Neuronal stem cell (in vitro differentiated cells): ENCODE data around the gene SSB.
"Not testable (repeated sequence)": the region's sequence is repeated elsewhere in the genome, so short reads cannot be mapped to it uniquely, and the experiment has no call there.

Experiments used
- DNase-seq: peaks from one replicate; pipeline ENCODE4 v3.0.0-alpha.2; 2013; ENCODE audit warnings: low spot score
- H2AFZ ChIP-seq: one replicate; pipeline ENCODE4 v1.6.1; 2013; ENCODE audit warnings: mild to moderate bottlenecking, low read length, inconsistent platforms
- H2AK5ac ChIP-seq: 2 replicates; pipeline ENCODE4 v1.6.1; 2013; ENCODE audit warnings: low read depth, mild to moderate bottlenecking, inconsistent platforms, low read length, moderate library complexity, mixed read lengths
- H2BK120ac ChIP-seq: 2 replicates; pipeline ENCODE4 v1.6.1; 2013; ENCODE audit warnings: low read depth, mild to moderate bottlenecking, inconsistent platforms, low read length, moderate library complexity, mixed read lengths
- H2BK12ac ChIP-seq: one replicate; pipeline ENCODE4 v1.6.1; 2013; ENCODE audit warnings: low read length, inconsistent platforms
- H2BK15ac ChIP-seq: 2 replicates; pipeline ENCODE4 v1.6.1; 2013; ENCODE audit warnings: mild to moderate bottlenecking, low read length, inconsistent platforms, mixed read lengths
- H2BK5ac ChIP-seq: one replicate; pipeline ENCODE4 v1.6.1; 2013; ENCODE audit warnings: inconsistent platforms, mild to moderate bottlenecking, low read length, moderate library complexity
- H3K14ac ChIP-seq: one replicate; pipeline ENCODE4 v1.6.1; 2013; ENCODE audit warnings: low read length, inconsistent platforms
- H3K18ac ChIP-seq: 2 replicates; pipeline ENCODE4 v1.6.1; 2013; ENCODE audit warnings: low read length, inconsistent platforms
- H3K23ac ChIP-seq: 2 replicates; pipeline ENCODE4 v1.6.1; 2013; ENCODE audit warnings: low read depth, mild to moderate bottlenecking, mixed read lengths, low read length, inconsistent platforms; ENCODE audit not compliant: poor library complexity
- H3K27ac ChIP-seq: replicated peaks from 3 replicates; pipeline ENCODE4 v1.5.1; 2013; ENCODE audit warnings: low read length, inconsistent platforms
- H3K27me3 ChIP-seq, 3 experiments: 2 replicates each; pipeline ENCODE4 v1.6.1; 2013; ENCODE audit warnings: low read length in 3 of 3, mild to moderate bottlenecking in 2 of 3, inconsistent platforms in 1 of 3, low read depth in 1 of 3, mixed read lengths in 1 of 3, moderate library complexity in 1 of 3; ENCODE audit not compliant: control insufficient read depth in 3 of 3, insufficient read depth in 3 of 3
- H3K36me3 ChIP-seq, 2 donors: replicated peaks in 1 of 2; 2 replicates each; pipeline ENCODE4 v1.6.1; 2013; ENCODE audit warnings: low read length in 2 of 2; ENCODE audit not compliant: control insufficient read depth in 2 of 2, insufficient read depth in 2 of 2
- H3K4ac ChIP-seq: 2 replicates; pipeline ENCODE4 v1.6.1; 2013; ENCODE audit warnings: inconsistent platforms, mild to moderate bottlenecking, low read length, moderate library complexity
- H3K4me1 ChIP-seq, 2 donors: 1 replicate in 1 of 2; 2 replicates in 1 of 2; pipeline ENCODE4 v1.6.1; 2013; ENCODE audit warnings: low read length in 2 of 2, low read depth in 1 of 2; ENCODE audit not compliant: control insufficient read depth in 2 of 2, insufficient read depth in 1 of 2
- H3K4me2 ChIP-seq: one replicate; pipeline ENCODE4 v1.6.1; 2013; ENCODE audit warnings: mild to moderate bottlenecking, low read length, inconsistent platforms; ENCODE audit not compliant: insufficient read depth, poor library complexity, severe bottlenecking
- H3K4me3 ChIP-seq, 2 donors: 2 replicates each; pipeline ENCODE4 v1.5.1; 2013; ENCODE audit warnings: low read length in 2 of 2, mild to moderate bottlenecking in 2 of 2, inconsistent platforms in 1 of 2, moderate library complexity in 1 of 2
- H3K79me1 ChIP-seq: one replicate; pipeline ENCODE4 v1.6.1; 2013; ENCODE audit warnings: low read depth, mild to moderate bottlenecking, inconsistent platforms, low read length, moderate library complexity
- H3K9ac ChIP-seq: one replicate; pipeline ENCODE4 v1.6.1; 2013; ENCODE audit warnings: mild to moderate bottlenecking, low read depth, low read length, inconsistent platforms; ENCODE audit not compliant: poor library complexity
- H3K9me3 ChIP-seq, 2 donors: replicated peaks in 1 of 2; 2 replicates each; pipeline versions ENCODE3 to v1.6.1; 2013; ENCODE audit warnings: low read length in 2 of 2, mild to moderate bottlenecking in 2 of 2, inconsistent platforms in 1 of 2, low read depth in 1 of 2, mixed read lengths in 1 of 2, moderate library complexity in 1 of 2; ENCODE audit not compliant: control insufficient read depth in 2 of 2, insufficient read depth in 1 of 2
- H4K8ac ChIP-seq: one replicate; pipeline ENCODE4 v1.6.1; 2013; ENCODE audit warnings: low read depth, mild to moderate bottlenecking, inconsistent platforms, low read length, moderate library complexity
- H4K91ac ChIP-seq: one replicate; pipeline ENCODE4 v1.6.1; 2013; ENCODE audit warnings: low read length, low read depth, mild to moderate bottlenecking, inconsistent platforms; ENCODE audit not compliant: poor library complexity
- WGBS, 2 donors: extraction: QIAGEN DNeasy Blood & Tissue Kit; methylation state at CpG; one replicate each; pipeline ENCODE4 v1.1.7; 2013; ENCODE audit warnings: missing lambda C conversion rate in 2 of 2, mixed read lengths in 1 of 2; ENCODE audit not compliant: insufficient read length in 2 of 2, insufficient replicate concordance in 1 of 2; ENCODE audit errors: extremely low coverage in 2 of 2; 5-methylcytosine and 5-hydroxymethylcytosine counted together

The SSB gene

DNA sequence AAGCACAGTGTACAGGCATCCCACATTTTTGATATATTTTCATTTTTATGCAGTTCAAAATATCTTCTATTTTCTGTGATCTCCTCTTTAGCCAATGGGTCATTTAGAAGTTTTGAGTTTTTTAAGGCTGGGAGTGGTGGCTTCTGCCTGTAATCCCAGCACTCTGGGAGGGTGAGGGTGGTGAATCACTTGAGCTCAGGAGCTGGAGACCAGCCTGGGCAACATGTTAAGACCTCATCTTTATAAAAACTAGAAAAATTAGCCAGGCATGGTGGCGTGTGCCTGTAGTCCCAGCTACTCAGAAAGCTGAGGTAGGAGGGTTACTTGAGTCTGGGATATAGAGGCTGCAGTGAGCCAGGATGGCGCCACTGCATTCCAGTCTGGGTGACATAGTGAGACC, 46.3 kb downstream of the SSB start:
- Histone ChIP-seq H2AK5ac (no peak overlapping the region), H2BK15ac (no peak overlapping the region)

DNA sequence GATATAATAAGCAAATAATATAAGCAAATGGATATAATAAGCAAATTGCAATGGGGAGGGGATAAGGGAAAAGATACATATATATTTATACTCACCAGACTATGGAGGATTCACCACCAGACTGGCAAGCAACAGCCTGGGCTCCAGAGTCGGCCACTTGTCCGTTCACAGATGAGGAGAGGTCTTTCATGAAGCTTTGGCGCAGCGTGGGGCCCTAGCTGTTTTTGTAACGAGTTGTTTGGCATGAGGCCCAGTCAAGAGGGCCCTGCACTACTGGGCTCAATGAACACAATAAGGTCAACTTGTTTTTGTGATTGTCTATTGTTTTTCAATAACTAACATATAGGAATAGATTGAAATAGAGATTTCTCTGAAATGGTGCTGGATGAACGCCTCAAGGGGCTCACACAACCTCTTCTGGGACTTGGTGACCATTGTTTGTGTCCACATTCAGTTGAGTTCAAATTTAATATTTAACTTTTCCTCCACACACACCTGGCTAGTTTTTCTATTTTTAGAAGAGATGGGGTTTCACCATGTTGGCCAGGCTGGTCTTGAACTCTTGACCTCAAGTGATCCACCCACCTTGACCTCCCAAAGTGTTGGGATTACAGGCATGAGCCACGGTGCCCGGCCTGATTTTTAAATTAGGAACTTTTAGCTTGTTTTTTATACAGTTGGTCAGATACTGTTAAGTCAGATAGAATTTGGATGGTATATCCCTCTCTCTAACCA, 50.5 kb downstream of the SSB start:
- H4K8ac ChIP-seq, H3K9ac ChIP-seq, H2BK5ac ChIP-seq, H3K27me3 ChIP-seq, H3K4me3 ChIP-seq, H3K14ac ChIP-seq, H2BK12ac ChIP-seq, H3K18ac ChIP-seq, H4K91ac ChIP-seq, H3K4me2 ChIP-seq, H2AK5ac ChIP-seq, H3K9me3 ChIP-seq, H3K36me3 ChIP-seq, H2BK120ac ChIP-seq, H3K79me1 ChIP-seq, H2BK15ac ChIP-seq, H3K27ac ChIP-seq, H2AFZ ChIP-seq, H3K4ac ChIP-seq, H3K4me1 ChIP-seq, H3K23ac ChIP-seq, DNase-seq: not testable (repeated sequence)
- no CpG with 5 or more reads among the region's 8 CpGs for WGBS, 2 donors

More for the DNA sequence above, 46.3 kb downstream of the SSB start:
- Histone ChIP-seq H3K27ac (no peak overlapping the region), H3K4me1 (no peaks in the 10 kb centered on the region), H3K27me3 (no peaks in the 10 kb centered on the region), H3K79me1 (peaks cover 2% of the 10 kb centered on the region), H3K4ac (no peak overlapping the region), H2BK5ac (no peak overlapping the region), H4K8ac (no peak overlapping the region), H3K18ac (no peak overlapping the region), H3K9me3 (peaks cover 4 to 6% of the 10 kb centered on the region in 2 donors), H3K4me2 (no peak overlapping the region), H3K4me3 (no peak overlapping the region), H3K23ac (no peak overlapping the region), H2BK120ac (no peak overlapping the region), H3K14ac (no peak overlapping the region), H2AFZ (no peak overlapping the region), H2BK12ac (no peak overlapping the region), H3K36me3 (peaks cover 0 to 11% of the 10 kb centered on the region in 2 donors), H4K91ac (no peak overlapping the region), H3K9ac (no peak overlapping the region)
- WGBS, 2 donors, result no CpG with 5 or more reads among the region's 2 CpGs
- no peak for DNase-seq

DNA sequence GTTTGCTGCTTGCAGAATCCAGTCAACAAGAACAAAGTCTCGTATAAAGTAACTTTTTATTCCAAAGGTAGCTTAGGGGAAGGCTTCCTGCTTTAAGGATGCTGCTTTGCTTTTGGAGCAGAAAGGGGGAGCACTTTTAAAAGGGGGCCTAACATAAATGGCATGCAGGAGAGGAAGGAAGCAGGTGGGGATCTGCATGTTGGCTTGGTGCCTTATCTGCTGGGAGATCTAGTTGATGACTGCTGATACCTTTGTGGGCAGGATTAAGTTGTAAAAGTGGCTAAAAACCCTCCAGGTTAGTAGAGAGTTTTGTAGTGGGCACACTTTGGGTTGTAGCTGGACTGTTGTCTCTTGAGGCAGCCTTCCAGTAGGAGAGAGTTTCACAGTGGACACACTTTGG, 51.0 kb downstream of the SSB start:
- H3K27ac ChIP-seq, result no peak overlapping the region

DNA sequence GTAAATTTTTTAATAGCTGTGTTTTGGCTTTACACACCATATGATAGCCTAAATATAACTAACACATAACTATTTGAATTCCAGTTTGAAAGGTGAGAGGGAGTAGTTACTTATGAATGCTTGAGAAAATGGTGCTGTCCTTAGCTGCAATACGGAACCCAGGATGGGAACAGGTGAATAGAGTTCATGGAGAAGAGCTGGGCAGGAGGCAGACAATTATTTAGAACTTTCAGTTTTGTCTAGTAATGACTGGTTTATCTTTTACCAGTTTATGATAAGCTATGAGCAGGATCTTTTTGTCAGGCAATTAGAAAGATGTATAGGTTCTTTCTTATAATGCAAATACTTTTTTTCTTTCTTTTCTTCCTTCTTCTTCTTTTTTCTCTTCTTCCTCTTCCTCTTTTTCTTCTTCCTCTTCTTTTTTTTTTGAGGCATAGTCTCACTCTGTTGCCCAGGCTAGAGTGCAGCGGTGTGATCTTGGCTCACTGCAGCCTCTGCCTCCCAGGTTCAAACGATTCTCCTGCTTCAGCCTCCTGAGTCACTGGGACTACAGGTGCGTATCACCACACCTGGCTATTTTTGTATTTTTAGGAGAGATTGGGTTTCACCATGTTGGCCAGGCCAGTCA, 54.5 kb downstream of the SSB start:
- Histone ChIP-seq H3K14ac (no peak overlapping the region), H3K9ac (no peak overlapping the region), H3K79me1 (no peaks in the 10 kb centered on the region), H3K18ac (no peak overlapping the region), H3K4ac (no peak overlapping the region), H2BK5ac (no peak overlapping the region), H2AK5ac (no peak overlapping the region), H3K23ac (no peak overlapping the region), H2BK120ac (no peak overlapping the region), H3K4me1 (no peaks in the 10 kb centered on the region), H2AFZ (no peak overlapping the region), H4K91ac (no peak overlapping the region), H2BK15ac (no peak overlapping the region), H4K8ac (no peak overlapping the region), H3K27ac (no peak overlapping the region), H3K36me3 (peaks cover 0 to 3% of the 10 kb centered on the region in 2 donors), H3K9me3 (peaks cover 2 to 4% of the 10 kb centered on the region in 2 donors), H2BK12ac (no peak overlapping the region), H3K27me3 (no peaks in the 10 kb centered on the region), H3K4me3 (no peak overlapping the region), H3K4me2 (no peak overlapping the region)
- DNase-seq, result no peak
- no CpG with 5 or more reads among the region's 4 CpGs for WGBS, 2 donors

More for the DNA sequence above, 51.0 kb downstream of the SSB start:
- Histone ChIP-seq H4K91ac (no peak overlapping the region), H3K4me2 (no peak overlapping the region), H3K18ac (no peak overlapping the region), H3K4ac (no peak overlapping the region), H3K79me1 (no peaks in the 10 kb centered on the region), H4K8ac (no peak overlapping the region), H3K4me3 (no peak overlapping the region), H3K27me3 (no peaks in the 10 kb centered on the region), H2BK5ac (no peak overlapping the region), H3K9ac (no peak overlapping the region), H2BK15ac (no peak overlapping the region), H3K9me3 (peaks cover 2 to 4% of the 10 kb centered on the region in 2 donors), H3K14ac (no peak overlapping the region), H2AK5ac (no peak overlapping the region), H3K36me3 (peaks cover 0 to 3% of the 10 kb centered on the region in 2 donors), H2AFZ (no peak overlapping the region), H3K4me1 (no peaks in the 10 kb centered on the region), H3K23ac (no peak overlapping the region), H2BK120ac (no peak overlapping the region), H2BK12ac (no peak overlapping the region)
- no CpG with 5 or more reads among the region's 1 CpG for WGBS, 2 donors
- DNase-seq, result no peak
